GM12878 (cell line): ENCODE results near the gene INHBB. TPM values are rescaled to one million over a fixed set of nuclear protein-coding genes. Genes with fewer than 3 reads are reported as not detected.

Experiments used
- ATAC-seq: fragments of 200-7000 bp; cut with Tn5 transposase; 3 replicates; pipeline ENCODE4 v1.9.1; 2020; ENCODE audit warnings: mild to moderate bottlenecking, moderate library complexity
- BruUV-seq: library from RNA; stranded (reverse); fragments of 400-500 nt; replicated peaks from 2 replicates; lab custom pipeline; 2021; lab: Mats Ljungman, UMichigan
- CTCF ChIA-PET: fragments of 300-600 bp; sonication (Branson Sonifier 250); formaldehyde crosslinking; extraction: SDS; loops from one replicate; lab custom pipeline; 2021; ENCODE audit warnings: inconsistent platforms; lab: Yijun Ruan, JAX
- POLR2A ChIA-PET: fragments of 350-600 bp; formaldehyde crosslinking; extraction: SDS; loops from one replicate; lab custom pipeline; 2021; ENCODE audit warnings: inconsistent platforms; lab: Charles Lee
- RAD21 ChIA-PET: fragments of 300-600 bp; sonication (Branson Sonifier 250); formaldehyde crosslinking; loops from one replicate; lab custom pipeline; 2023; ENCODE audit warnings: antibody characterized with exemption; ENCODE audit not compliant: unreplicated experiment; lab: Charles Lee
- SMC1A ChIA-PET: fragments of 300-600 bp; sonication (Branson Sonifier 250); formaldehyde crosslinking; loops from one replicate; lab custom pipeline; 2023; ENCODE audit not compliant: unreplicated experiment, uncharacterized antibody; lab: Charles Lee
- DNase-seq: peaks from one replicate; pipeline ENCODE4 v3.0.0-alpha.2; 2011; ENCODE audit warnings: low read depth, low spot score
- FAIRE-seq: peaks from 3 replicates; lab custom pipeline; 2011; peaks lifted over from hg19 to GRCh38; lab: Jason Lieb, UNC
- H2AFZ ChIP-seq: 2 replicates; pipeline ENCODE4 v1.6.0; 2011; ENCODE audit warnings: low read depth, low read length, control low read depth; ENCODE audit not compliant: control insufficient read depth
- H3K27ac ChIP-seq: 2 replicates; pipeline ENCODE4 v1.5.1; 2011; ENCODE audit warnings: control low read depth; ENCODE audit not compliant: control insufficient read depth, insufficient read depth
- H3K27me3 ChIP-seq, 2 experiments: replicated peaks in 1 of 2; 2 replicates each; pipeline versions ENCODE4 v1.6.0 to v1.6.1; 2011; ENCODE audit warnings: low read length in 1 of 2; ENCODE audit not compliant: control insufficient read depth in 2 of 2, insufficient read depth in 2 of 2
- H3K36me3 ChIP-seq, 2 experiments: 2 replicates each; pipeline ENCODE4 v1.5.1; 2011; ENCODE audit warnings: low read length in 1 of 2; ENCODE audit not compliant: control insufficient read depth in 2 of 2, insufficient read depth in 2 of 2
- H3K4me1 ChIP-seq: 2 replicates; pipeline ENCODE4 v1.6.1; 2011; ENCODE audit warnings: mild to moderate bottlenecking, low read length, moderate library complexity, mixed read lengths; ENCODE audit not compliant: control insufficient read depth, insufficient read depth
- H3K4me2 ChIP-seq: 2 replicates; pipeline ENCODE4 v1.6.0; 2011; ENCODE audit warnings: control low read depth; ENCODE audit not compliant: control insufficient read depth, insufficient read depth
- H3K4me3 ChIP-seq: fragments of 200-600 bp; sonication (generic); 2 replicates; pipeline ENCODE4 v1.5.1; 2016
- H3K79me2 ChIP-seq: 2 replicates; pipeline ENCODE4 v1.6.0; 2011; ENCODE audit warnings: low read length; ENCODE audit not compliant: control insufficient read depth, insufficient read depth
- H3K9ac ChIP-seq: 2 replicates; pipeline ENCODE4 v1.8.0; 2011; ENCODE audit warnings: low read length, control low read depth, mixed read lengths; ENCODE audit not compliant: control insufficient read depth, insufficient read depth
- H3K9me3 ChIP-seq: replicated peaks from 3 replicates; pipeline ENCODE4 v1.5.1; 2011; ENCODE audit warnings: mild to moderate bottlenecking, low read length; ENCODE audit not compliant: control insufficient read depth, insufficient read depth
- H4K20me1 ChIP-seq: 2 replicates; pipeline ENCODE4 v1.6.0; 2011; ENCODE audit not compliant: control insufficient read depth, insufficient read depth
- CUX1 ChIP-seq: IDR thresholded peaks from 2 replicates; pipeline ENCODE4 v1.6.1; 2012; ENCODE audit warnings: improper control_type of control experiment, low read depth, low read length; ENCODE audit not compliant: insufficient replicate concordance
- EP300 ChIP-seq, 2 experiments: fragments of 150-350 bp in 1 of 2; IDR thresholded peaks; 2 replicates each; pipeline ENCODE4 v1.6.1; 2011 to 2012; ENCODE audit warnings: low read depth in 2 of 2, low read length in 2 of 2, borderline replicate concordance in 1 of 2, improper control_type of control experiment in 1 of 2, inconsistent platforms in 1 of 2; ENCODE audit not compliant: control insufficient read depth in 1 of 2
- MTA2 ChIP-seq: fragments of 450-650 bp; IDR thresholded peaks from 2 replicates; pipeline ENCODE4 v1.6.1; 2016; ENCODE audit warnings: low read depth, mild to moderate bottlenecking, moderate library complexity
- MTA3 ChIP-seq: IDR thresholded peaks from 2 replicates; pipeline ENCODE4 v1.6.1; 2012; ENCODE audit warnings: low read length, inconsistent platforms, borderline replicate concordance
- NFYA ChIP-seq: IDR thresholded peaks from 2 replicates; pipeline ENCODE4 v1.6.1; 2011; ENCODE audit warnings: low read depth, mild to moderate bottlenecking, low read length, improper control_type of control experiment, borderline replicate concordance
- NR2C1 ChIP-seq: fragments of 450-650 bp; IDR thresholded peaks from 2 replicates; pipeline ENCODE4 v1.6.1; 2017; ENCODE audit warnings: antibody characterized with exemption, mild to moderate bottlenecking, moderate library complexity
- SIN3A ChIP-seq: IDR thresholded peaks from 2 replicates; pipeline ENCODE4 v1.6.1; 2012; ENCODE audit warnings: low read depth, low read length, improper control_type of control experiment
- SUPT20H ChIP-seq: IDR thresholded peaks from 2 replicates; pipeline ENCODE4 v1.6.1; 2011; ENCODE audit warnings: low read depth, mild to moderate bottlenecking, low read length, moderate library complexity, borderline replicate concordance; ENCODE audit not compliant: control insufficient read depth
- WGBS: methylation state at CpG from one replicate; pipeline ENCODE4 v1.1.6; 2016; ENCODE audit warnings: low lambda C conversion rate; ENCODE audit not compliant: insufficient replicate concordance, insufficient coverage; ENCODE audit errors: missing lambda C conversion rate; 5-methylcytosine and 5-hydroxymethylcytosine counted together
- in situ Hi-C: fragments of 300-500 bp; cut with MboI; formaldehyde crosslinking; loops from 9 replicates; pipeline ENCODE4 v1.14.3; 2018; ENCODE audit warnings: mixed read lengths
- intact Hi-C: fragments of 100-400 bp; cut with micrococcal nuclease; formaldehyde crosslinking; loops from one replicate; pipeline ENCODE4 v1.14.2; 2022; ENCODE audit not compliant: unreplicated experiment
- polyA plus RNA-seq, 11 experiments: library from polyadenylated mRNA; depleted of rRNA in 4 of 11; unstranded in 6 of 11; stranded (reverse) in 5 of 11; fragments of >200 nt; fragmentation: Nextera tagmentation in 4 of 11; fragmentation: Illumina TruSeq in 1 of 11; extraction: Ambion mirVana in 4 of 11; extraction: Trizol in 1 of 11; gene quantifications; 1 replicate in 1 of 11; 2 replicates in 10 of 11; pipeline versions ENCODE4 v1.2.1 to v1.2.3, GENCODE V29; 2011 to 2016; ENCODE audit warnings: inconsistent platforms in 2 of 11, missing spikeins in 2 of 11, low read depth in 1 of 11
- total RNA-seq, 4 experiments: library from RNA; depleted of rRNA in 3 of 4; stranded (reverse); fragments of >200 nt in 3 of 4; fragmentation: Illumina TruSeq in 1 of 4; extraction: Trizol in 1 of 4; gene quantifications; 2 replicates each; pipeline versions ENCODE4 v1.2.1 to v1.2.3, GENCODE V29; 2013 to 2021
- TF ChIP-seq, protein P1 (sequence below): IDR thresholded peaks from 2 replicates; pipeline ENCODE4 v1.6.1; 2012; ENCODE audit warnings: low read depth, low read length, improper control_type of control experiment
- TF ChIP-seq, protein P2 (sequence below): fragments of 450-650 bp; IDR thresholded peaks from 2 replicates; pipeline ENCODE4 v1.6.1; 2016; ENCODE audit warnings: mild to moderate bottlenecking

The INHBB gene
- total and polyA plus RNA-seq, 10 of the 15 experiments (the other 5 are each of a cell fraction or from before 2014, with no cell fraction given) = 0.05 TPM; not detected in 9

DNA sequence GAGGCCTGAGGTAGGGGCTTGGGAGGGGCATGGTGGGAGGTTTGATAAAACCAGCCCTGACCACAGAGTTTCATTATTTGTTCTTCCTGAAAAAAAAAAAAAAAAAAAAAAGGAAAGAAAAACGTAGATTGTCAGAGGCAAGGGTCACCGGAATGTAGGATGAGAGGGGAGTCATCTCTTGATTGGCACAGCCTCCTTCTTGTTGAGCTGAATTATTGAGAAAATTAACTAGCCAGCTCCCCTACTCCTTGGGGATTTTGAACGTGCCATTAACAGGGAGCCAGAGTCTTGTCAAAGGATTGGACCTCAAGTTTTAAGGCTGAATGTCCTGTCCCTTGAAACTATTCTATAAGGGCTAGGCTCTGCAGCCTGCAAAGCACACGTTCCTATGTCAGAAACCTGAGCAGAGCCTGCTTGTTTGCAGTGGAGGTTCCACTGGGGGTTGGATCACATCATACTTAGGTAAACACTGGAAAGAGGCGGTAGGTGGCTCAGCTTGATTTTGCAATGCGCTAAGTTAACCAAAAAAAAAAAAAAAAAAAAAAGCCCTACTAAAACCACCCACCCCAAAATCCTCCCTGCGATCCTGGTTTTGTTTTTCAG, 2.3 kb downstream of the INHBB start (continued):
- TF ChIP-seq, protein P1, sequence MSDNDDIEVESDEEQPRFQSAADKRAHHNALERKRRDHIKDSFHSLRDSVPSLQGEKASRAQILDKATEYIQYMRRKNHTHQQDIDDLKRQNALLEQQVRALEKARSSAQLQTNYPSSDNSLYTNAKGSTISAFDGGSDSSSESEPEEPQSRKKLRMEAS = no peak
- TF ChIP-seq CUX1 = no peak
- TF ChIP-seq, all 136 proteins: peak for 0

DNA sequence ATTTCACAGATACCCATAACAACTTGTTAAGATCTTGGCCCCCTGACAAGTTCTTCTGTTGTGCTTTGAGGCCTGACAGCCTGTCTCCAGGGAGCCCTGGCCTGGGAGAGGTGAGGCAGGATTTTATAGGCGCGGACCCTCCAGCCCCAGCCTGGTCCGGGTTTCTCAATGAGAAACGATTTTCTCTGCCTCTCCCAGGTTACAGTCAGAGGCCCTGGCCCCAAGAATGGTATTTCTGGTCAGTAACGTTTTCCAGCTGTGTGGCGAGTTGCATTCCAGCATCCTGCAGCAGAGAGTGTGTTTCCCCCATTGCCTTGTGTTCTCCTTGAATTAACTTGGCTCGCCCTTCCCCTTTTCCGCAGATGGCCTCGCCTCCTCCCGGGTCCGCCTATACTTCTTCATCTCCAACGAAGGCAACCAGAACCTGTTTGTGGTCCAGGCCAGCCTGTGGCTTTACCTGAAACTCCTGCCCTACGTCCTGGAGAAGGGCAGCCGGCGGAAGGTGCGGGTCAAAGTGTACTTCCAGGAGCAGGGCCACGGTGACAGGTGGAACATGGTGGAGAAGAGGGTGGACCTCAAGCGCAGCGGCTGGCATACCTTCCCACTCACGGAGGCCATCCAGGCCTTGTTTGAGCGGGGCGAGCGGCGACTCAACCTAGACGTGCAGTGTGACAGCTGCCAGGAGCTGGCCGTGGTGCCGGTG, 3.0 kb downstream of the INHBB start:
- Histone ChIP-seq H3K4me3 (no peak overlapping the region), H3K79me2 (no peaks in the 10 kb centered on the region), H3K4me1 (no peaks in the 10 kb centered on the region), H3K9ac (no peak overlapping the region), H2AFZ (no peak overlapping the region), H3K27me3 (peaks cover 6 to 11% of the 10 kb centered on the region in 2 experiments), H3K27ac (no peak overlapping the region), H3K4me2 (no peak overlapping the region), H4K20me1 (no peaks in the 10 kb centered on the region), H3K36me3 (no peaks in the 10 kb centered on the region; a peak in 1 of 4 replicates), H3K9me3 (no peaks in the 10 kb centered on the region)
- FAIRE-seq = no peak
- DNase-seq = no peak
- ATAC-seq = no peak
- no TSS peak for BruUV-seq
- RAD21 ChIA-PET = no interaction called here
- 54% methylated on average over 27 of the region's 27 CpGs for WGBS
- SMC1A ChIA-PET = no interaction called here
- intact Hi-C loops (loop anchor here (10.0 kb wide), 1 partner anchor 206 kb away; no protein-coding TSS in a partner anchor), in situ Hi-C loops (no loop called here)
- CTCF ChIA-PET = no interaction called here
- POLR2A ChIA-PET = no interaction called here
- no peak for TF ChIP-seq MTA2
- TF ChIP-seq, protein P2, sequence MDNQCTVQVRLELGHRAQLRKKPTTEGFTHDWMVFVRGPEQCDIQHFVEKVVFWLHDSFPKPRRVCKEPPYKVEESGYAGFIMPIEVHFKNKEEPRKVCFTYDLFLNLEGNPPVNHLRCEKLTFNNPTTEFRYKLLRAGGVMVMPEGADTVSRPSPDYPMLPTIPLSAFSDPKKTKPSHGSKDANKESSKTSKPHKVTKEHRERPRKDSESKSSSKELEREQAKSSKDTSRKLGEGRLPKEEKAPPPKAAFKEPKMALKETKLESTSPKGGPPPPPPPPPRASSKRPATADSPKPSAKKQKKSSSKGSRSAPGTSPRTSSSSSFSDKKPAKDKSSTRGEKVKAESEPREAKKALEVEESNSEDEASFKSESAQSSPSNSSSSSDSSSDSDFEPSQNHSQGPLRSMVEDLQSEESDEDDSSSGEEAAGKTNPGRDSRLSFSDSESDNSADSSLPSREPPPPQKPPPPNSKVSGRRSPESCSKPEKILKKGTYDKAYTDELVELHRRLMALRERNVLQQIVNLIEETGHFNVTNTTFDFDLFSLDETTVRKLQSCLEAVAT = no peak
- TF ChIP-seq SIN3A = no peak
- TF ChIP-seq SUPT20H = no peak
- TF ChIP-seq NFYA = no peak
- no peak for TF ChIP-seq NR2C1
- TF ChIP-seq MTA3 = no peak
- no peak for TF ChIP-seq EP300 (IDR thresholded peaks at IDR 0.05; ENCODE audit: borderline replicate concordance in 1 of 2, control insufficient read depth in 1 of 2, low read depth in 2 of 2, low read length in 2 of 2)
